ENCODE results near the gene MRTFA. TPM values are rescaled to one million over a fixed set of nuclear protein-coding genes. Genes with fewer than 3 reads are reported as not detected.

The MRTFA gene
- total and polyA plus RNA-seq, 10 donors = 17.6 to 138 (median 83.9) TPM

GRCh38 chr22:40392618-40393017, 243.9 kb downstream of the MRTFA start:
- peaks cover 0 to 12% (median 0%) of the 10 kb centered on the region in 6 donors for H3K36me3 ChIP-seq
- 80 to 85% (median 82%) methylated on average over 2 of the region's 2 CpGs for WGBS, 5 donors
- TF ChIP-seq, protein P1, sequence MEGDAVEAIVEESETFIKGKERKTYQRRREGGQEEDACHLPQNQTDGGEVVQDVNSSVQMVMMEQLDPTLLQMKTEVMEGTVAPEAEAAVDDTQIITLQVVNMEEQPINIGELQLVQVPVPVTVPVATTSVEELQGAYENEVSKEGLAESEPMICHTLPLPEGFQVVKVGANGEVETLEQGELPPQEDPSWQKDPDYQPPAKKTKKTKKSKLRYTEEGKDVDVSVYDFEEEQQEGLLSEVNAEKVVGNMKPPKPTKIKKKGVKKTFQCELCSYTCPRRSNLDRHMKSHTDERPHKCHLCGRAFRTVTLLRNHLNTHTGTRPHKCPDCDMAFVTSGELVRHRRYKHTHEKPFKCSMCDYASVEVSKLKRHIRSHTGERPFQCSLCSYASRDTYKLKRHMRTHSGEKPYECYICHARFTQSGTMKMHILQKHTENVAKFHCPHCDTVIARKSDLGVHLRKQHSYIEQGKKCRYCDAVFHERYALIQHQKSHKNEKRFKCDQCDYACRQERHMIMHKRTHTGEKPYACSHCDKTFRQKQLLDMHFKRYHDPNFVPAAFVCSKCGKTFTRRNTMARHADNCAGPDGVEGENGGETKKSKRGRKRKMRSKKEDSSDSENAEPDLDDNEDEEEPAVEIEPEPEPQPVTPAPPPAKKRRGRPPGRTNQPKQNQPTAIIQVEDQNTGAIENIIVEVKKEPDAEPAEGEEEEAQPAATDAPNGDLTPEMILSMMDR (IDR thresholded peaks at IDR 0.05 in 8 of 11, conservative IDR thresholded peaks at IDR 0.05 in 3 of 11) = no peak
- TF ChIP-seq POLR2AphosphoS5 (IDR thresholded peaks at IDR 0.05) (no peak), POLR2A (IDR thresholded peaks at IDR 0.05) (no peak)
- intact Hi-C loops (cut with DNase I; ENCODE audit: low total_unique reads) = no loop called here
- no peak overlapping the region for H3K27ac ChIP-seq
- H3K9me3 ChIP-seq = no peaks in the 10 kb centered on the region
- DNase-seq = no peak
- H3K4me3 ChIP-seq = no peak overlapping the region
- H3K4me1 ChIP-seq = peaks cover 16 to 87% (median 38%) of the 10 kb centered on the region in 6 donors
- H3K27me3 ChIP-seq (replicated peaks in 1 of 7) = no peaks in the 10 kb centered on the region

- H3K27ac ChIP-seq = no peak overlapping the region
- no peak for DNase-seq
- WGBS, 5 donors = 79 to 88% (median 83%) methylated on average over 2 of the region's 2 CpGs
- TF ChIP-seq POLR2AphosphoS5 (IDR thresholded peaks at IDR 0.05) = no peak
- TF ChIP-seq, protein P1 (IDR thresholded peaks at IDR 0.05 in 8 of 11, conservative IDR thresholded peaks at IDR 0.05 in 3 of 11) = no peak
- TF ChIP-seq POLR2A (IDR thresholded peaks at IDR 0.05) = no peak
- no peak overlapping the region for H3K4me3 ChIP-seq
- peaks cover 0 to 12% (median 0%) of the 10 kb centered on the region in 6 donors for H3K36me3 ChIP-seq
- H3K9me3 ChIP-seq = no peaks in the 10 kb centered on the region
- H3K4me1 ChIP-seq = peaks cover 6 to 87% (median 29%) of the 10 kb centered on the region in 6 donors
- H3K27me3 ChIP-seq (replicated peaks in 1 of 7) = no peaks in the 10 kb centered on the region
- intact Hi-C loops (cut with DNase I; ENCODE audit: low total_unique reads) = no loop called here
Measured at GRCh38 chr22:40391417-40391816, 245.1 kb downstream of the MRTFA start.

DNA sequence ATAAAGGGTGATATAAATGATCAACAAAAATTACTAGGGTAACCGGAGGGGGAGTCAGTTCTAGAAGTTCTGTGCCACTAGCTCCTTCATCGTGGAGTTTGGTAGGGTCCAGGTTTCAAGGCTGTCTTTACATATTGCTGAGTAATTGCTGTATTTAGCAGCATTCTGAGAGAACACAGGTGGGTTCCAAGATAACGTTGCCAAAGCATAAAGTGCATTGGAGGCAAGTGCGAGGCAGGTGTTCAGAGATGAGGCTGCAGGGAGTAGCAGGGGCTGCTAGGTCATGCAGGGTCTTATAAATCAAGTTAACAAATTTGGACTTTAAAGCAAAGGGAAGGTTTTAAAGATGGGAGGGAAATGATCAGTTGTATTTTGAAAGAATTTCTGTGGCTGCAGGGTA, 248.3 kb downstream of the MRTFA start:
- Histone ChIP-seq H3K27me3 (replicated peaks in 1 of 7) (no peaks in the 10 kb centered on the region), H3K4me1 (peaks cover 7 to 87% (median 40%) of the 10 kb centered on the region in 6 donors), H3K27ac (peak overlapping the region in 1 of 8 donors; percentile 26), H3K36me3 (no peaks in the 10 kb centered on the region), H3K9me3 (no peaks in the 10 kb centered on the region), H3K4me3 (no peak overlapping the region)
- 53 to 70% (median 60%) methylated on average over 4 of the region's 4 CpGs for WGBS, 5 donors
- TF ChIP-seq POLR2A (IDR thresholded peaks at IDR 0.05) = no peak
- TF ChIP-seq POLR2AphosphoS5 (IDR thresholded peaks at IDR 0.05) = no peak
- TF ChIP-seq, protein P1 (IDR thresholded peaks at IDR 0.05 in 8 of 11, conservative IDR thresholded peaks at IDR 0.05 in 3 of 11) = no peak
- no peak for DNase-seq
- intact Hi-C loops (cut with DNase I; ENCODE audit: low total_unique reads) = no loop called here

DNA sequence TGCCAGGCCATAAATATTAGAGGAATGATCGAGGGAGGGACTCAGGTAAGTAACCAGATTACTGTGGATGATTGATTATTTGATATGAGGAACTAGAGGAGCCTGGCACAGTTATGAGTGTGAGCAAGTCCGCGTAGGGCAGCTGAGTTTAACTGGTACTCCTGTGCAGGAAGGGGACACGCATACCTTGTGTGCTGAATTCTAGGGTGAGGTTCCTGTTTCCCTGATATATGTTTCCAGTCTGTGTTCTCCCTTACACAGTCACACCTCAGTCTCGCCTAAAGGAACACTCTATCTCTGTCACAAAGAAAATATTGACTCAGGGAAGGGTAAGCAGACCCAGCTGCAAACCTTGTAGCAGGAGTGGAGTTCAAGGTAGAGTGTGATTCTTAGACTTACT, 248.8 kb downstream of the MRTFA start:
- intact Hi-C loops (cut with DNase I; ENCODE audit: low total_unique reads) = no loop called here
- Histone ChIP-seq H3K9me3 (no peaks in the 10 kb centered on the region), H3K27ac (peak overlapping the region in 1 of 8 donors; percentile 26), H3K4me3 (no peak overlapping the region), H3K4me1 (peaks cover 7 to 91% (median 42%) of the 10 kb centered on the region in 6 donors), H3K36me3 (no peaks in the 10 kb centered on the region), H3K27me3 (replicated peaks in 1 of 7) (no peaks in the 10 kb centered on the region)
- DNase-seq = no peak
- WGBS, 5 donors = 39 to 71% (median 54%) methylated on average over 5 of the region's 5 CpGs
- TF ChIP-seq POLR2AphosphoS5 (IDR thresholded peaks at IDR 0.05) (no peak), POLR2A (IDR thresholded peaks at IDR 0.05) (no peak)
- TF ChIP-seq, protein P1 (IDR thresholded peaks at IDR 0.05 in 8 of 11, conservative IDR thresholded peaks at IDR 0.05 in 3 of 11) = no peak
